Activated T-cell treated with anti-CD3 and anti-CD28 coated beads for 1 hour (primary cell): ENCODE measurements around the gene MBD5.

ENCODE experiments used
- DNase-seq: peaks from one replicate; pipeline ENCODE4 v3.0.0-alpha.2; 2020; ENCODE audit warnings: low read depth

MBD5 gene

DNA sequence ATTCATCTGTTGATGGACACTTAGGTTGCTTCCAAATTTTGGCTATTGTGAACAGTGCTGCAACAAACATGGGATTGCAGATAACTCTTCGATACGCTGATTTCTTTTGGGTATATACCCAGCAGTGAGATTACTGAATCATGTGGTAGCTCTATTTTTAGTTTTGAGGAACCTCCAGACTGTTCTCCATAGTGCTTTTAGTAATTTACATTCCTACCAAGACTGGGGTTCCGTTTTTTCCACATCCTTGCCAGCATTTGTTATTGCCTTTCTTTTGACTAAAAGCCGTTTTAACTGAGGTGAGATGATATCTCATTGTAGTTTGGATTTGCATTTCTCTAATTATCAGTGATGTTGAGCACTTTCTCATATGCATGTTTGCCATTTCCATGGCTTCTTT lies 200.3 kb downstream of the MBD5 start:
- no peak for DNase-seq

DNA sequence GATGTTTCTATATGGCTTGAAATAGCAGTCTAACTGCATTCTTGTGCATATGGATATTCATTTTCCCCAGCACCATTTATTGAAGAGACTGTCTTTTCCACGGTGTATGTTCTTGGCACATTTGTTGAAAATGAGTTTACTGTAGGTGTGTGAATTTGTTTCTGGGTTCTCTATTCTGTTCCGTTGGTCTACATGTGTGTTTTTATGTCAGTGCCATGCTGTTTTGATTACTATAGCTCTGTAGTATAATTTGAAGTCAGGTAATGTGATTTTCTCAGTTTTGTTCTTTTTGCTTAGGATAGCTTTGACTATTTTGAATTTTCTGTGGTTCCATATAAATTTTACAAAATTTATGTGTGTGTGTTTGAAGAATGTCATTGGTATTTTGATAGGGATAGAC lies 201.0 kb downstream of the MBD5 start:
- DNase-seq: no peak

DNA sequence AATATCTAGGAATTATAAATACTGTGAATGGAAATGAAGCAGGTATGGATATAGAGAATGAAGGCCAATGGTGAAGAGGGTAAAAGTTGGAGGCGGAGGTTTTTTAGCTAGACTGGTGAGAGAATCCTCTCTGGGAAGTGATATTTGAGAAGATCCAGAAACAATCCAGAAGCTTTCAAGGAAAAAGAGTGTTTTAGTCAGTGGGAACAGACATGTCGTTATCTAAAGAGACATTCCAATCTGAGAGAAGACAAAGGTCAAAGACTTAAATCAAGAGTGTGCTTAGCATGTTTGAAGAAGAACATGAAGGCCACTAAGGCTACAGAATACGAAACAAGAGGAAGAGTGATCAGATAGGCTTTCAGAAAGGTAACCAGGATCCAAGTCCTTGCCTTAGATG lies 211.0 kb downstream of the MBD5 start:
- no peak for DNase-seq

DNA sequence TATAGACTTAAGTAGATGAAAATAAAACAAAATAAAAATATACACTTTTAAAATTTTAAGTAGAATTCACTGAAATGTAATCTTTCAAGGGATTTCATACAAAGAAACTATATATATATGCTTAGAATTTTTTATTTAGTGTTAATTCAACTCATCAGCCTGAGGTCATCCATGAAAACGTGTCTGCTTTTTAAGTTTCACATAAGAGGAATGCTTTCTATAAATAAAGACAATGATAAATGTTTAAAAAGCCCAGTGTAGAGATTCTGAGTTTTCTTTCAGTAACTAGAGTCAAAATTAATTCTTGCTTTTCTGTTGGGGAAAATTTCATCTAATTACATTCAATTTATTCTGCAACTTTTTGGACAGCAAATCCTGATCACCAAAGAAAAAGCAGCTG lies 213.3 kb downstream of the MBD5 start:
- DNase-seq: no peak

DNA sequence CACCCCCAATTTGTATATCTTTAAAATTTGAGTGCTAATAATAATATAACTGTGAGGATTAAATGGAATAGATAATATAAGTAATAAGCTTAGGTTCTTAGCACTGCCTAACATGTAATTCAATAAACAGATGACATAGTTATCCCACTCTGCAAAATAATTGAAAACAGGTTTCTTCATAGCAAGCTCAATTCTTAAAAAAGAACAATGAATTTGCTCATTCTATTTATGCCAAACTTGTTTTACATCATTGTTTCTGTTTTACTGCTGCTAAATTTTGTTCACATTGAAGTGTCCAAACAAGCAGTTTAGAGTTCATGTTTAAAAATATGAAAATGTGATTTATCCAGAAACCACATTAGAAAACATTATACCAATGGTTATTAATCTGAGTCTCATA lies 217.0 kb downstream of the MBD5 start:
- DNase-seq: no peak

DNA sequence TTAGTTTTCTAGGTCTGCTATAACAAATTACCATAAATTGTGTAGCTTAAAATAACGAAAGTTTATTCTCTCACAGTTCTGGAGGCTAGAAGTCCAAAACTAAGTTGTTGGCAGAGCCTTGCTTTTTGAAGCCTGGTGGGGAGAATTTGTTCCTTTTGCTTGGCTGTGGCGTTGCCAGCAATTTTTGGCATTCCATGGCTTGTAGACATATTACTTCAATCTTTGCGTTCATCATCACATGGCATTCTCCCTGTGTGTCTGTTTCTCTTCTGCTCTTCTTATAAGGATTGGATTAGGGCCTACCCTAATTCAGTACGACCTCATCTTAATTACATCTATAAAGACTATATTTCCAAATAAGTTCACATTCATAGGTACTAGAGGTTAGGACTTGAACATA lies 217.7 kb downstream of the MBD5 start:
- no peak for DNase-seq

DNA sequence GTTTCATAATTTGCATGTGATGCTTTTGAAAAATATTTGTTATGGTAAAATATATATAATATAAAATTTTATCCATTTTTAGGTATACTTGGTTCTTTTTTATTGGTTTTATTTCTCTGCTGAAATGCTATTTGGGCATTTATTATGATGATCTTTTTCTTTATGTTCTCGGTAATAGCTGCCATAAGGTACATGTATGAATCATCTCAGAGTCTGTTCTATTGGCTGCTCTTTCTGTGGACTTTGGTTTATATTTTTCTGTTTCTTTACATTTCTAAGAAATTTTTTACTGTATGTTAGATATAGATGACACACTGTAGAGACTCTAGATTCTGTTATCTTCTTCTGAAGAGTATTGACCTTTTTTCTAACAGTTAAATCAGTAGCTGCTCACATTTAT lies 219.9 kb downstream of the MBD5 start:
- DNase-seq: no peak

DNA sequence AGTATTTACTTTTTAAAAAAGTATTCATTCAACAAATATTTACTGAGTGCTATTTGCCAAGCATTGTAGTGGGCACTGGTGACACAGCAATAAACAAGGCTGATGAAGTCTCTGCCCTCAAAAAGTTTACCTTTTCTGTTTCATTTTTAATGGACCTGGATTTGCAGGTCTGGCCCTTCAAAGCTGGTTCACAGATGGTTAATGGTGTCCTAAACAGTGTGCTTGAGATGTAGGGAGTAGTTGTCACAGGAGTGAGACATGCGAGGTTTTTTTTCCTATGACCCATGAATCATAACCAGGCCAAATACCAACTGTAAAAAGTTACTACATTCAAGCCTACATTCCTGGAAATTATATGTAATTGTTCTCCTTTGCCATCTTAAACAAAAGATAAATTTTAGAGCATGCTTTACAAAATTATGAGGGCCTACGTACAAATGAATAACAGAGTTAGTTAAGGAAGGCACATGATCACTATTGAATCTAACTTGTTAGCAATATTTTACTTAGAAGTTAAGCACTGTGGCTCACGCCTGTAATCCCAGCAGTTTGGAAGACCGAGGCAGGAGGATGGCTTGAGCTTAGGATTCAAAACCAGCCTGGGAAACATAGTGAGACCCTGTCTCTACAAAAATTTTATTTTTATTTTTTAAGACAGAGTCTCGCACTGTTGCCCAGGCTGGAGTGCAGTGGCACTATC lies 223.9 kb downstream of the MBD5 start:
- DNase-seq: no peak

DNA sequence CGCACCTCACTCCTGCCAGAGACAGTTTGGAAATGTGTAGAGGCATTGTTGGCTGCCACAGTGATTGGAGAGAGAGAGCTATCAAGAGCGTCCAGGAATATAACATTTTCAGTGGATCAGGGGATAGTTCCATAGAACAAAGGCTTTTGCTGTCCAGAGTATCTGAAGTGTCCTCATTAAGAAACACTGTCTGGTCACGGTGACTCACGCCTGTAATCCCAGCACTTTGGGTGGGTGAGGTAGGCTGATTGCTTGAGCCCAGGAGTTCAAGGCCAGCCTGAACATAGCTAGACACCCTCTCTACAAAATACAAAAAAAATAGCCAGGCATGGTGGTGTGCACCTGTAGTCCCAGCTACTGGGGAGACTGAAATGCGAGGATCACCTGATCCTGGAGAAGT lies 231.1 kb downstream of the MBD5 start:
- DNase-seq: no peak

DNA sequence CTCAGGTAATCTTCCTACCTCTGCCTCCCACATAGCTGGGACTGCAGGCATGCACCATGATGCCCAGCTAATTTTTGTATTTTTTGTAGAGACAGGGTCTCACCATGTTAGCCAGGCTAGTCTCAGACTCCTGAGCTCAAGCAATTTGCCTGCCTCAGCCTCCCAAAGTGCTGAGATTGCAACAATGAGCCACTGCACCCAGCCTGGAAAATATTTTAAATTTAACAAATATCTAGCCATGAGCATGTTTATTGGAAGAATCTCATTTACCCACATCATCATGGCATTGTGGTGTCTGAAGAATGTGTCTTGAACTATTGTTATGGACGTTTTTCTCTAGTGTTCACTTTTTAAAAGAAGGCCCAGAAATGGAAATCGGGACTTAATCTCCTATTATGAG lies 231.8 kb downstream of the MBD5 start:
- DNase-seq: no peak

DNA sequence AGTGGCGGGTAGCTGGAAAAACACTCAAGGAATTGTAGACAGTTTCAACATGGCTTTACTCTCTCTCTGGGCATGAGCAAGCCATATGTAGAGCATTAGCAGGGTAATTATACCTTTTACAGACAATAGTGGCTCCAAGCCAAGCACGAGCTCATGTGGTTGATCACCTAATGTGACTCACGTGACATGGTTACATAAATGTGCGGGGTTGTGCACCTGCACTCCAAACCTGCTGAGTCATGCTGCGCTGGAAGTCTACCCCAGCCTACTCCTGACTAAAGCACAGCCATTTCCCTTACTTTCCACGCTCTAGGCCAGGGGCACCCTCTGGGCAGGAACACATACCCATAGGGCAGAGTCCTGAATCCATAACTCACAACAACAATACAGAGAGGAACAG lies 232.8 kb downstream of the MBD5 start:
- no peak for DNase-seq

DNA sequence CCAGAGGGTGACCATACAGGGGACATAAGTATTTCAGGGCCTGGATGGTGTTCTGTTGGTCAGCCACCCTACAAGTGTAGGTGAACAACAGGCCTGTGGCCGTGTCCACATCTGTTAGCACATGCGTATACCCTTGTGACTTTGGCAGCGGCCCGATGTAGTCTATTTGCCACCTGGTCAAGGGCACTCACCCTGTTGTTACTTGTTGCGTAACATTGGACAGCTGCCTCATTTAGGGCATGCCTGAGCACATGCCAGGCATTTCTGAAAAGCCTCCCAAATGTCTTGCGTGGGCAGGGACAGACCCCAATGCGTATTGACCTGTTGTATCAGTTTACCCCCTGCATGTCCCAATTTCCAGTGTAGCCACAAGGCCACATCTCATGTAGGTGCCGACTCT lies 235.0 kb downstream of the MBD5 start:
- no peak for DNase-seq

DNA sequence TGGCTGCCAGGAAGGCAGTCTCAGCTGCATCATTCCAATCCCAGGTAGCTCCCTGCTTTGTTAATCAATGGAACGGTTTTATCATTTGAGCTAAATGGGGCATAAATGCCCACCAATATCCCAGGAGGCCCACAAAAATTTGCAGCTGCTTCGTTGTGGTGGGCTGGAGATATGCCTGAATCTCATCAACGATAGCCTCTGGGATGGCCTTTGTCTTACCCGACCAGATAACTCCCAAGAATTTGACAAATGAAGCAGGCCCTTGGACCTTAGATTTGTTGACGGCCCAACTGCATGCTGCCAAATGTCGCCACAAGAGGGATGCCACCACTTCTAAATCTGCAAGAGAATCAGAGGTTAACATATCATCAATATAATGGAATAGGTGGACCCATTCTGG lies 236.4 kb downstream of the MBD5 start:
- no peak for DNase-seq

DNA sequence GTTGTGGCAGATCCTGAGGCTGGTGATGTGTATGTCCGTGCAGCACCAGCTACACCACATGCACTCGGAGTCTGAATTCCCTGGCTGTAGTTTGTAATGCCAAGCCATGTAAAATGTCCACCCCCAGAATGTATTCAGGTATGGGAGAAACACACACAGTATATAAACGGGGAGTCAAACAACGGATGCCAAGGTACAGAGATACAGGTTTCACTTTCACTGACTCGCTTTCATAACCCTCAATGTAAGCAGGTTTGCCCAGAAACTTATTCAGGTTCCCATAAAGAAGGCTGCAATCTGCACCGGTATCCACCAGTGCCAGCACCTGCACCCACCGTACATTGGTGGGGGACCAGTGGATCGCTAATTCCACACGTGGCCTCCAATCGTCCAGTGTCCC lies 237.2 kb downstream of the MBD5 start:
- DNase-seq: no peak

DNA sequence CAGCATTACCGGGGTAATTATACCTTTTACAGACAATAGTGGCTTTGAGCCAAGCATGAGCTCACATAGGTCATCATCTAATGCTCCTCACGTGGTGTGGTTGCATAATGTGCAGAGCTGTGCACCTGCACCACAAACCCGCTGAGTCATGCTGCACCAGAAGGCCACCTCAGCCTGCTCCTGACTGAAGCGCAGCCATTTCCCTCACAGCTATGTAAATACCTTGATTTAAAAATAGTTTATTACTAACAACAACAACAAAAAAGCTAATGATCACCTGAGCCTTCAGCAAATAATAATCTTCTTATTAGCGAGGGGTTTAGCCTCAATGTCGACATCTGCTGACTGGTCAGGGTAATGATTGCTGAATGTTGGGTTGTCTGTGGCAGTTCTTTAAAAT lies 238.8 kb downstream of the MBD5 start:
- DNase-seq: no peak

DNA sequence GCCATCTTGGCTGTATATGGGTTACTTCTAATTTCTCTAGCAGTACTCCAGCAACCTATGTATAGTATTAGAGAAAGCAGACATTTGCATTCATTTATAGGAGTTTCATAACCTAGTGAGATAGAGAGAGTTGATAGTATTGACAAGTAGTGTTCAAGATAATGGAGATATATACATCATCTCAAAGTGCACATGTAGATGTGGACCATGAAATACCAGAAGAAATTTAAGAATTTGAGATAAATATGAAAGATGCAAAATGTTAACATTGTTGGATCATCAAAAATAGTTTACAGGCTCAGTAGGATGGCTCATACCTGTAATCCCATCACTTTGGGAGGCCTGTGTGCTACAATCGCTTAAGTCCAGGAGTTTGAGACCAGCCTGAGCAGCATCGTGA lies 243.0 kb downstream of the MBD5 start:
- DNase-seq: no peak

DNA sequence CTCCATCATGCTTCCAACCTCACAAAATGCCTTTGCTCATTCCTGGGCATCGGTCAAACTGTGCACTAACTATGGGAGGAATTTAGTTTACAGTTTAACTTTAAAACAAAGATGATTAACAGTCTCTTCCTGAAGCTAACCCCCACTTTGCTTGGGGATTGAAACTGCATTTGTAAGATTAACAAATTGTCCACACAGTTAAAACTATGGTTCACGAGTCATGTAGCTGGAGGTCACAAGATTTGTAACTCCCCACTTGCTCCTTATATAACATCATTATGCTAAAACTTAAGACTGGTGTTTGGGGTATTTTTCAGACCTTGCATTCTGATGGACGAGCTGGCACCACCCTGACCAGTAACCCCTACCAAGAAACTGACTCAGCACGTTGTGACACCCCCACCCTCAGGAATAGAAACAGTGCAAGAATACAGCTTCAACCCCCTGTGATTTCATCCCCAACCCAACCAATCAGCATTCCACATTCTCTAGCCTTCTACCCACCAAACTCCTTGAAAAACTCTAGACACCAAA lies 252.3 kb downstream of the MBD5 start:
- DNase-seq: no peak

DNA sequence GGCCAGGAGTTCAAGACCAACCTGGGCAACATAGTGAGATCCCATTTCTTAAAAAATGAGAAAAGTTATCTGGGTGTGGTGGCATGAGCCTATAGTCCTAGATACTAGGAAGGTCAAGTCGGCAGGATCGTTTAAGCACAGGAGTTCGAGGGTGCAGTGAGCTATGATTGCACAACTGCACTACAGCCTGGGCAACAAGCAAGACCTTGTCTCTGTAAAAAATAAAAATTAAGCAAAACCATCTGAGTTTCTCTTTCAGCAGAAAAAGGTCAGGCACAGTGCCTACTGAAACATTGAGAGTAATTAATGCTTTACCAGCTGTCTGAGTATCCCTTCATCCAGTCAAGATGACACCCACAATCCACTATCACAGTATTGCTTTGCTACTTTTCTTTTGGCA lies 258.3 kb downstream of the MBD5 start:
- no peak for DNase-seq

DNA sequence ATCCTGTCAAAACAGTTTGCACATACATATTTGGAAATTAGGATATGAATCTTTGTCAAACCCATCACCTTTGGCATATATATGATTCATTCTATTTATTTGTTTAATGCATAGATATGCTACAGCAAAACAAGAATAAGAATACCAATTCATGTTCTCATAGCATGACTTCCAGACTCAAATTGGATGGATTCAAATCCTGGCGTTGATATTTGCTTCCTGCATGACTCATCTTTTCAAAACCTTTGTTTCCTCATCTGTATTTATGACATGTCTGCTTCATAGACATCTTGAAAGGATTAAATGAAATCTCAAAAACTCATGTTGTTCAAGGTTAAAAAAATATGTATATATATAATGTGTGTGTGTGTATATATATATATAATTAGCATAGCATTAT lies 261.3 kb downstream of the MBD5 start:
- no peak for DNase-seq

DNA sequence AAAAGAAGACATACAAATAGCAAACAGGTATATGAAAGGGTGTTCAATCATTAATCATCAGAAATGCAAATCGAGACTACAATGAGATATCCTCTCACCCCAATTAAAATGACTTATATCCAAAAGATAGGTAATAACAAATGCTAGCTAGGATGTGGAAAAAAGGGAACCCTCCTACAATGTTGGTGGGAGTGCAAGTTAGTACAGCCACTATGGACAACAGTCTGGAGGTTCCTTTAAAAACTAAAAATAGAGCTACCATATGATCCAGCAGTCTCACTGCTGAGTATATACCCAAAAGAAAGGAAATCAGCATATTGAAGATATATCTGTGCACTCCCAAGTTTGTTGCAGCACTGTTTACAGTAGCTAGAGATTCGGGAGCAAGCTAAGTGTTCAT lies 271.5 kb downstream of the MBD5 start:
- DNase-seq: no peak

DNA sequence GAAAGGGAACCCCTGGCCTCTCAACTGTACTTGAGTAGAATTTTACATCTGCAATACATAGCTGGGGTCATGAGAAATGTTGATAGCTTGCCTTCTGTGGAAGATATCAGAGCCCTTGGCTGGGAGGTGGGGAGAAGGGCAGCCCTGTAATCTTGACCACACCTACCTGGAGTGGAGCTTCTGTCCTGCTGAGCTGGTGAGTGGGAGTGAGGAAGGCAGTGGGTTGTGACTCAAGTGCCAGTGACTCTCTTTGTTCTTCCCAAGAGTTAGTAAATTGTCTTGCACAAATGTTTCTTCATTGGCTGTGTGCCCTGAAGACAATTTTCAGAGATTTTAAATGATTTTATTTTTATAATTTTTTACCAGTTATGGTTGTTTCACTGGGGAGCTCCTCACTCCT lies 277.3 kb downstream of the MBD5 start:
- DNase-seq: no peak

DNA sequence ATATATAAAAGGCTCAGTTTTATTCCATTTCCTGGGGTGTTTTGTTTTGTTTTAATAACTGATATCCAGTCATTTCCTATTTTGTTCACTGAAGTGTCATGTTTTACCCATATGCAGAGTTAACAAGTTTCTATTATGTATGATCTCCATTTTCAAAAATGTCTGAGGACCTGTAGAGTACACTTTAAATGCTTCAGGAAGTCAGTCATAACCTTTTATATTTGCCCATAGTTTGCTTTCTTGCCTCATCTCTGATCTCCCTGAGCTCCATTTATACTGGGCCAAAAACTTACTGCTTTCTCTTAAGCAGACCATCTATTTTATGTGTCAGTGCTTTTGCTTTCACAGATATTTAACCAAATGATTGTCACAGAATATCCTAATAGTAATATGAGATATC lies 278.7 kb downstream of the MBD5 start:
- DNase-seq: no peak

DNA sequence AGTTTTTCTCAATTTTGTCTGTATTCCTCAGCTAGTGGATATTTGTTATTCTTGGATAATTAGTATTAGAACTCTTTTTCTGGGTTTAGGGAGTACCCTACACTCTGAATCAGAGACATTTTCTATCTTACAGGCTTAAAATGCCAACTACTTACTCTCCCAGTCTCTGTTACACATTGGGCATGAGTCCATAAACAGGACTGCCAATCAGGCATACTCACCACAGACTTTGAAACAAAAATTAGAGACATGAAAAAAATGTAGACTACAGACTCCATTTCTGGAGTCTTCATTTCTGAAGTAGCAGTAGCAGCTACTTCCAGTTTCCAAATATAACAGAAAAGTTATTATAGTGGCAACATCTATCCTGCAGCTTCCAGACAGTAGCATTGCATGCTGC lies 279.7 kb downstream of the MBD5 start:
- DNase-seq: no peak

DNA sequence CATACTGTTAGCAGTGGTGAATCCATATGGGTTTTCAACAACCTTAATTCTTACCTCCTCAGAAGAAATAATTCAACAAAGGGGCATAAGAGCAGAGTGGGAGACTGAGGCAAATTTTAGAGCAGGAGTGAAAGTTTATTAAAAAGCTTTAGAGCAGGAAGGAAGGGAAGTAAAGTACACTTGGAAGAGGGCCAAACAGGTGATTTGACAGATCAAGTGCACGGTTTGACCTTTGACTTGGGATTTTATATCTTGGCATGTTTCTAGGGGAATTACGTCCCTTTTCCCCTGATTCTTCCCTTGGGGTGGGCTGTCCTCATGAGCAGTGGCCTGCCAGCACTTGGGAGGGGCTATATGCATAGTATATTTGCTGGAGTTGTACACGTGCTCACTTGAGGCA lies 280.5 kb downstream of the MBD5 start:
- DNase-seq: no peak

DNA sequence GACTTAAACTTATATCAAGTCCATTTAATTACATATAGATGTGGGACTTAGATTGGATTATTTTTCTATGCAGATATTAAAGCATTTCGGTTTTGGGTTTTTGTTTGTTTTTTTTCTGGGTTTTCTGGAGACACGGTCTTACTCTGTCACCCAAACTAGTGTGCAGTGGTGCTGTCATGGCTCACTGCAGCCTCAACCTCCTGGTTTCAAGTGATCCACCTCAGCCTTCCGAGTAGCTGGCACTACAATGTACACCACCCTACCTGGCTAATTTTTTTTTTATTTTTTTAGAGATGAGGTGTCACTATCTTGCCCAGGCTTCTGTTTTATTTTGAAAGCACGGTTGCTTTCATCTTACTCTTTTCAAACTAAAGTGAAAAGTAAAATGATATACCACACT lies 281.6 kb downstream of the MBD5 start:
- no peak for DNase-seq
